ENCODE results near the gene CHST1.

The CHST1 gene

DNA sequence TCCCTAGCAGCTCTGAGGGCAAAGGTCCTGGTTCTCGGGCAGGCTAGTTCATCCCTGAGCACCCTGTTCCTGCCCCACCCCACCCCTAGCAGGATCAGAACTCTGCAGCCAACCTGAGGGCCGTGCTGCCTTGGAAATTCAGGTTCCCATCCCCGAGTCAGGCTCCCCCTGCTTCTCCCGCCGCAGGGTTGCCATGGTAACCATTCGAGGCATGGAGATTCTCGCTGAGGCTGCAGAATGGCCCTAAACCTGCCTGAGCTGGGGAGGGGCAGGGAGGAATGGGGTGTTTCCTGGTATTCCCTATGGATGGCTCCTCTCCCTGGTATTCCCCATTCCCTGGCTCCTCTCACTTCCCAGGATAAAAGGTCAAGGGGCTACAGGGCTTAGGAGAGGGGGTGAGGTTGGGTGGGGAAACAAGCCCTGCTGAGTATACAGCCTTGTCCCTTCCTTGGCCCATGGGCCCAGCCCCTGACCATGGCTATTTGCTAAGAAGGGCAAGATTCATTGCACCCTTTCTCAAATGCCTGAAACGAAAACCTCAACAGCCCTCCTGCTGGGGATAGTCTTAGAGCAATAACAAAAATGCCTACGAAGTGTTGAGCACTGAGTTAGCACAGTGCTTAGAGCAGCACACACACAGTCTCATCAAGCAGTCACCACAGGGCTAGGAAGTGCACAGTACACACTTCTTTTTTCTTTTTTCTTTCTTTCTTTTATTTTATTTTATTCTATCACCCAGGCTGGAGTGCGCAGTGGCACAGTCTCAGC, 58.7 kb downstream of the CHST1 start:
- no peak for DNase-seq (ENCODE audit: low spot score)

DNA sequence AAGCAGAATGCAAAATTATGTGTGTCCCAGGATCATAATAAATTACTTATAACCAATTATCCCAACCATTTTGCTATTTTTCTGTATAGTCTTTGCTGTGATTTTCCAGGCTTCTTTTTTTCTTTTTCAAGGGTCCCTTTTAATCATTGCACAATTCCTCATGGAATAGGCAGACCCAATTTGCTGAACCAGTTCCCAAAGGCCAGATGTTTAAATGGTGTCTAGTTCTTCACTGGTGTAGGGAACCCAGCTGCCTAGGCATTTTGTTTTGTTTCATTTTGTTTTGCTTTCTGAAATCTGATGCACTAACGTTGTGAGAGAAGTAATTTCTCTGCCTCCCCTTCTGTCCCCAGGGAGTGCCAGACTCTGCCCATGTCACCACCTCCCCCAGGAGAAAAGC, 60.4 kb downstream of the CHST1 start:
- no peak for DNase-seq (ENCODE audit: low spot score)

DNA sequence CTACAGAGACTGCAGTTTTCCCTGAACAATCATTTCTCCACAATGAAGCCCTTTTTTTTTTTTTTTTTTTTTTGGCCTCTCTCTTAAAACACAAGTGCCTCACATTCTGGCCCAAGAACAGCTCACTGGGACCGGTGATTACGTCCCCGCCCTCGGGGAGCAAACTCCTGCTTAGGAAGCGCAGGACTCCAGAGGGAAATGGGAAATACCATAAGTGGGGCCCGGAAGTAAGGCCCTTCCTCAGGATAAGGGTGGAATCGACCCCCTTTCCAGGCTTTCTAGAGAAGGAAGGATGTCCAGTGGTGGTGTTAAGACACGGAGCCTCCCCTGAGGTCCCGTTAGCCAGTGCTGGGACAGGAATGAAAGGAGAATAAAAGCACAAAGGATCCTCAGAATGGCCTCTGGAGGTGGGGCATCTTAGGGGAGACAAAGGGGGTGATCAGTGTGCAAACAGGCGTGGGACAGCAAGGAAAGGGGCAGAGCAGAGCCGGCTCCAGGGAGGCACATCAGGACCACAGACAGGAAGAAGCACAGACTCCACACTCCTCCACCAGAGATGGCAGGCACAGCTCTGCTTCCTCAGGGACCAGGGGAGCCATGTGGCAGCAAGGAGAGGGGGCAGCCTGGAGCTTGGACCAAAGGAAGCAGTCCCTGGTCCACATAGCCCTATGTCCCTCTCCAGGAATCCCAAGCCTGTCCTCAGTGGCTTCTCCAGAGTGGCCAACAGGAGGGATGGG, 61.3 kb downstream of the CHST1 start:
- no peak for DNase-seq (ENCODE audit: low spot score)

DNA sequence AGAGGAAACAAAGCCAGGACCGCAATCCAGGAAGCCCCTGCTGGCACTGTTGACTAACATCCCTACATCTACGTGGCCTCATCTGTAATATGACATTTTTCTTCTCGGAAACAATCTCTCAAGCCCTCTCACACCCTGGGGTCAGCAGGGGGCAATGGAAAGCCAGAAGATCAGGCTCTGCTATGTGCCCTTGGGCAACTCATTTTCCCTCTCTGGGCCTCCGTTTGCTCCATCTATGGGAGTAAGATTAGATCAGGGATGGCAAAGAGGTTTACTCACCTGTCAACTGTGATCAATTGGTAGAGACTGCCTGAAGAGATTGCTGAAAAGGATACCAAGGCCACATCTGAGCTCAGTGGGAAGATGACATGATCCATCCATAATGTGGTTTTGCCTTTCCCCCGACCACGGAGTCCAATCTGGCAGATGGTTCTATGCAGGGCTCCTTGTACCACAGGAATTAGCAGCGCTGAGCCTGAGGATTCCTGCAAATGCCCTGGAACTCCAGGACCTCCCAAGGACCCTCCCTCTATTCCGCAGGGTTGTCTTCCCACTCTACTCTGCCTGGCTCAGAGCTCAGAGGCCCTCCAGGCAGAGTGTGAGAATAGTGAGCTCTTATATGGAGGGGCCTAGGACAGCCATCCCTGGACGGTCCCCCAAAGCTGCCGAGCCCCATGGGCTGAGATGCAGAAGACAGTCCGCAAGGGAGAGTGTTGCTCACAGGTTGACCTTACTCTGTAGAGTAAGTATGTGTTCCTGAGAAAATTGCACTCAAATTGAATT, 66.1 kb downstream of the CHST1 start:
- no peak for DNase-seq (ENCODE audit: low spot score)

All from hematopoietic multipotent progenitor cell treated with erythropoietin and hydrocortisone succinate and interleukin-3 and kit ligand, for 17 days (in vitro differentiated cells).